ENCODE data around the gene ARMH3. TPM values are rescaled to one million over a fixed set of nuclear protein-coding genes. Genes with fewer than 3 reads are reported as not detected.

Gene ARMH3
- total RNA-seq, 4 donors from 2014 or later: 11.5 to 29.7 (median 19.5) TPM

- DNase-seq: no peak
Measured at GRCh38 chr10:101894742-101895141, 161.2 kb downstream of the ARMH3 start.

GRCh38 chr10:101894266-101894665 is 161.7 kb downstream of the ARMH3 start:
- 95% methylated on average over 6 of the region's 6 CpGs; no CpG with 5 or more reads in 1 of the 2 donors for WGBS, 2 donors (ENCODE audit: low coverage in 1 of 2)
- H3K27ac ChIP-seq: no peak overlapping the region
- no peak overlapping the region for H3K4me3 ChIP-seq
- H3K27me3 ChIP-seq: no peaks in the 10 kb centered on the region
- intact Hi-C loops (cut with DNase I; ENCODE audit: low total_unique reads) (loop anchor here (10.0 kb wide), 1 partner anchor 111 kb away; no protein-coding TSS in a partner anchor), in situ Hi-C loops (cut with MboI; ENCODE audit: low pct_ligation_motif_present in 1 of 4, low pct_unique_long_range_greater_than_20kb in 1 of 4, low sequenced_read_pairs in 3 of 4) (no loop called here)
- DNase-seq: no peak
- H3K36me3 ChIP-seq: no peaks in the 10 kb centered on the region
- no peak for TF ChIP-seq CTCF (IDR thresholded peaks at IDR 0.05)
- no peak for TF ChIP-seq EP300 (IDR thresholded peaks at IDR 0.05; ENCODE audit: low read depth)
- TF ChIP-seq POLR2AphosphoS5 (IDR thresholded peaks at IDR 0.05): no peak
- TF ChIP-seq POLR2A (IDR thresholded peaks at IDR 0.05): no peak
- H3K9me3 ChIP-seq: no peaks in the 10 kb centered on the region
- H3K4me1 ChIP-seq: peaks cover 0 to 8% (median 1%) of the 10 kb centered on the region in 4 donors

More at GRCh38 chr10:101894742-101895141, 161.2 kb downstream of the ARMH3 start:
- Histone ChIP-seq H3K27me3 (no peaks in the 10 kb centered on the region), H3K9me3 (no peaks in the 10 kb centered on the region), H3K4me3 (no peak overlapping the region), H3K4me1 (peaks cover 0 to 8% (median 1%) of the 10 kb centered on the region in 4 donors), H3K27ac (no peak overlapping the region), H3K36me3 (no peaks in the 10 kb centered on the region)
- intact Hi-C loops (cut with DNase I; ENCODE audit: low total_unique reads): loop anchor here (10.0 kb wide), 1 partner anchor 110 kb away; no protein-coding TSS in a partner anchor
- TF ChIP-seq POLR2AphosphoS5 (IDR thresholded peaks at IDR 0.05) (no peak), POLR2A (IDR thresholded peaks at IDR 0.05) (no peak), CTCF (IDR thresholded peaks at IDR 0.05) (no peak)
- 92% methylated on average over 3 of the region's 3 CpGs; no CpG with 5 or more reads in 1 of the 2 donors for WGBS, 2 donors (ENCODE audit: low coverage in 1 of 2)
- in situ Hi-C loops (cut with MboI; ENCODE audit: low pct_ligation_motif_present in 1 of 4, low pct_unique_long_range_greater_than_20kb in 1 of 4, low sequenced_read_pairs in 3 of 4): no loop called here

GRCh38 chr10:101893510-101894120 is 162.4 kb downstream of the ARMH3 start:
- peaks cover 0 to 8% (median 1%) of the 10 kb centered on the region in 4 donors for H3K4me1 ChIP-seq
- TF ChIP-seq EP300 (IDR thresholded peaks at IDR 0.05; ENCODE audit: low read depth): no peak
- no peak for TF ChIP-seq POLR2AphosphoS5 (IDR thresholded peaks at IDR 0.05)
- TF ChIP-seq CTCF (IDR thresholded peaks at IDR 0.05): no peak
- TF ChIP-seq POLR2A (IDR thresholded peaks at IDR 0.05): no peak
- no peak overlapping the region for H3K4me3 ChIP-seq
- H3K27ac ChIP-seq: no peak overlapping the region
- WGBS, 2 donors (ENCODE audit: low coverage in 1 of 2): 92 to 100% methylated on average over 1 of the region's 1 CpG
- H3K9me3 ChIP-seq: no peaks in the 10 kb centered on the region
- H3K36me3 ChIP-seq: no peaks in the 10 kb centered on the region
- intact Hi-C loops (cut with DNase I; ENCODE audit: low total_unique reads): loop anchor here (10.0 kb wide), 1 partner anchor 111 kb away; no protein-coding TSS in a partner anchor
- in situ Hi-C loops (cut with MboI; ENCODE audit: low pct_ligation_motif_present in 1 of 4, low pct_unique_long_range_greater_than_20kb in 1 of 4, low sequenced_read_pairs in 3 of 4): no loop called here
- no peak for DNase-seq
- no peaks in the 10 kb centered on the region for H3K27me3 ChIP-seq

- H3K4me1 ChIP-seq: peaks cover 0 to 6% (median under 1%) of the 10 kb centered on the region in 4 donors
- 66 to 76% methylated on average over 4 of the region's 4 CpGs for whole genome bisulfite sequencing, 2 donors (ENCODE audit: low coverage in 1 of 2)
- no peak for DNase-seq
- H3K27me3 ChIP-seq: no peaks in the 10 kb centered on the region
- in situ Hi-C loops (cut with MboI; ENCODE audit: low pct_ligation_motif_present in 1 of 4, low pct_unique_long_range_greater_than_20kb in 1 of 4, low sequenced_read_pairs in 3 of 4): no loop called here
- TF ChIP-seq POLR2A (IDR thresholded peaks at IDR 0.05): no peak
- no peak for TF ChIP-seq EP300 (IDR thresholded peaks at IDR 0.05; ENCODE audit: low read depth)
- TF ChIP-seq CTCF (IDR thresholded peaks at IDR 0.05): no peak
- H3K4me3 ChIP-seq: no peak overlapping the region
- H3K27ac ChIP-seq: no peak overlapping the region
- intact Hi-C loops (cut with DNase I; ENCODE audit: low total_unique reads): loop anchor here (10.0 kb wide), 1 partner anchor 112 kb away; no protein-coding TSS in a partner anchor
- H3K36me3 ChIP-seq: no peaks in the 10 kb centered on the region
- no peaks in the 10 kb centered on the region for H3K9me3 ChIP-seq
Measured at GRCh38 chr10:101892782-101893391, 163.1 kb downstream of the ARMH3 start.
